K562 (cell line): ENCODE data around the gene GSKIP. TPM values are rescaled to one million over a fixed set of nuclear protein-coding genes. Genes with fewer than 3 reads are reported as not detected.

Source experiments
- ATF1 ChIP-seq, 2 experiments: fragments of 450-650 bp in 1 of 2; IDR thresholded peaks; 2 replicates each; pipeline ENCODE4 v1.6.1; 2016; ENCODE audit warnings: missing compliant biosample characterization in 1 of 2, missing genetic modification characterization in 1 of 2
- ELF2 ChIP-seq: fragments of 250-450 bp; sonication (Bioruptor Pico); IDR thresholded peaks from 2 replicates; pipeline ENCODE4 v1.5.0; 2021; ENCODE audit warnings: mild to moderate bottlenecking
- MAZ ChIP-seq, 2 experiments: fragments of 450-650 bp in 1 of 2; sonication (generic) in 1 of 2; formaldehyde crosslinking; IDR thresholded peaks in 1 of 2; conservative IDR thresholded peaks in 1 of 2; 2 replicates each; pipeline versions ENCODE4 v1.4.0 to v1.5.0; 2020; ENCODE audit warnings: mild to moderate bottlenecking in 1 of 2, missing genetic modification reagents in 1 of 2
- NFIC ChIP-seq: fragments of 450-650 bp; IDR thresholded peaks from 2 replicates; pipeline ENCODE4 v1.6.1; 2017; ENCODE audit warnings: mild to moderate bottlenecking, inconsistent platforms
- NR2C2 ChIP-seq, 2 experiments: fragments of 200-800 bp in 1 of 2; sonication (Bioruptor generic) in 1 of 2; sonication (generic) in 1 of 2; formaldehyde crosslinking in 1 of 2; IDR thresholded peaks; 2 replicates each; pipeline versions ENCODE4 v1.6.1 to v1.8.0; 2016 to 2022; ENCODE audit warnings: mild to moderate bottlenecking in 1 of 2, missing compliant biosample characterization in 1 of 2, missing genetic modification characterization in 1 of 2, missing genetic modification reagents in 1 of 2
- PHF20 ChIP-seq: fragments of 450-650 bp; IDR thresholded peaks from 2 replicates; pipeline ENCODE4 v1.6.1; 2018; ENCODE audit not compliant: partially characterized antibody
- RBFOX2 ChIP-seq: fragments of 200-400 bp; formaldehyde crosslinking; IDR thresholded peaks from 2 replicates; pipeline ENCODE4 v1.6.1; 2017; ENCODE audit warnings: low read depth, mild to moderate bottlenecking, low read length, moderate library complexity
- REST ChIP-seq, 2 experiments: fragments of 450-650 bp; formaldehyde crosslinking in 1 of 2; IDR thresholded peaks; 2 replicates each; pipeline versions ENCODE4 v1.4.0 to v1.6.1; 2014 to 2020; ENCODE audit warnings: mild to moderate bottlenecking in 2 of 2, borderline replicate concordance in 1 of 2, low read depth in 1 of 2
- RREB1 ChIP-seq: fragments of 250-450 bp; sonication (Bioruptor Pico); IDR thresholded peaks from 2 replicates; pipeline ENCODE4 v1.4.0; 2020
- ZBTB7A ChIP-seq: IDR thresholded peaks from 2 replicates; pipeline ENCODE4 v1.6.1; 2011; ENCODE audit warnings: low read depth, mild to moderate bottlenecking, low read length, moderate library complexity, borderline replicate concordance; ENCODE audit not compliant: control insufficient read depth
- ZZZ3 ChIP-seq: fragments of 450-650 bp; IDR thresholded peaks from 2 replicates; pipeline ENCODE4 v1.6.1; 2016; ENCODE audit warnings: antibody characterized with exemption, mild to moderate bottlenecking, moderate library complexity
- polyA plus RNA-seq, 8 experiments: library from polyadenylated mRNA; depleted of rRNA in 4 of 8; stranded (reverse) in 5 of 8; unstranded in 3 of 8; fragments of >200 nt; fragmentation: Nextera tagmentation in 2 of 8; fragmentation: Illumina TruSeq in 1 of 8; extraction: Ambion mirVana in 2 of 8; extraction: Trizol in 1 of 8; gene quantifications; 2 replicates each; pipeline versions ENCODE4 v1.2.1 to v1.2.3, GENCODE V29; 2011 to 2014; ENCODE audit warnings: inconsistent platforms in 1 of 8, missing spikeins in 1 of 8
- total RNA-seq, 7 experiments: library from RNA; depleted of rRNA in 6 of 7; stranded (reverse); fragments of >200 nt in 6 of 7; fragmentation: Illumina TruSeq in 2 of 7; extraction: Trizol in 2 of 7; gene quantifications; 2 replicates each; pipeline versions ENCODE4 v1.2.1 to v1.2.3, GENCODE V29; 2011 to 2021; ENCODE audit warnings: low replicate concordance in 1 of 7

The GSKIP gene
- total and polyA plus RNA-seq, 9 of the 15 experiments (the other 6 are each of a cell fraction or from before 2014, with no cell fraction given), result 12.9 to 58.9 (median 22.2) TPM

DNA sequence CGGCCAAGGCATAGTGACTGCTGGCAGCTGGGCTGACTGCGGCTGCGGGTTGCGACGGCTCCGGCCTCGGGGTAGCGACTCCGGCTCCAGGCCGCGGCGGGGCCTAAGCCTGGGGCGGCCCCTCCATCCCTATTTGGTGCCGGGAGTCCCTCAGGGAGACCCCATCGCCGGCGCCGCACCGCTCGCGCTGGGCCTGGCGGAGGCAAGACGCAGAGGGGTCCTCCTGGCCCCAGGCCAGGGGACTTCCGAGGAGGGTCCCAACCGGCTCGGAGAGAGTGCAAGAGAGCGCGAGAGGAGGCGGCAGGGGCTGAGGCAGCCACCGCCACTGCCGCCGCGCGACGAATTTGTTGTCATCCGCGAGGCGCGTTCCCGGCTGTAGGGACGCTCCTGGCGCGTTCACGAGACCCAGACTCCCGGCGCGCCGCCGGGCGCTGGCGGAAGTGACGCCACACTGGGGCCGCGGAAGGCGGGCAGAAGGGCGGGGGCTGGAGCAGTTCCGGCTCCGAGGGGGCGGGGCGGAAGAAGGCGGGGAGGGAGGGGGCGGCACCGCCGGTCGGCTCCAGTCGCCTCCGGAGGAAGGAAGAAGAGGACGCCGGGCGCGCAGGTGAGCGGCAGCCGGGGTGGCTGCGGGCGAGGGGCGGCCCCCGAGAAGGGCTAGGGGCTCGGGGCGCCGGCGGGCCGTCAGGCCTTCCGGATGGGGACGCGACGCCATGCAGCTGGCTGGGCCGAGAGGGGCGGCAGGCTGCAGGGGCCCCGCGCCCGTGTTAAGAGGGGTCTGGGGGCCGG is at the start of gene GSKIP, which contains the start of gene ATG2B (continued):
- peak; percentile 40 for TF ChIP-seq REST (IDR thresholded peaks at IDR 0.05; ENCODE audit: borderline replicate concordance)
- no peak for TF ChIP-seq REST (CRISPR knock-in tag; IDR thresholded peaks at IDR 0.05; ENCODE audit: low read depth)
- TF ChIP-seq PHF20, result peak; percentile 23
- TF ChIP-seq RREB1 (CRISPR knock-in tag), result 0 out of 2 replicates have a peak, but pooled peaks have one; percentile 11
- no peak for TF ChIP-seq ELF2 (CRISPR knock-in tag)
- TF ChIP-seq ATF1 (CRISPR knock-in tag; IDR thresholded peaks at IDR 0.05), result no peak; the same call in 1 of the 2 replicates
- TF ChIP-seq ATF1 (tag; IDR thresholded peaks at IDR 0.05), result peak; percentile 50
- no peak for TF ChIP-seq ZZZ3
- peak; percentile 82 for TF ChIP-seq RBFOX2
- peak; percentile 65 to 95 for TF ChIP-seq MAZ (CRISPR knock-in tag; conservative IDR thresholded peaks at IDR 0.05 in 1 of 2, IDR thresholded peaks at IDR 0.05 in 1 of 2)
- TF ChIP-seq NR2C2 (CRISPR knock-in tag; IDR thresholded peaks at IDR 0.05), result no peak
- TF ChIP-seq NR2C2 (tag; IDR thresholded peaks at IDR 0.05), result no peak
- peak; percentile 53 for TF ChIP-seq NFIC
- peak; percentile 15; the same call in 1 of the 2 replicates for TF ChIP-seq ZBTB7A
